Retina (tissue), 1 donor: ENCODE data around the gene DPYSL5.
"Not testable (repeated sequence)": the region's sequence is repeated elsewhere in the genome, so short reads cannot be mapped to it uniquely, and the experiment has no call there.

Experiments used
- DNase-seq: peaks from one replicate; pipeline ENCODE4 v3.0.0-alpha.2; 2016

DPYSL5 gene

DNA sequence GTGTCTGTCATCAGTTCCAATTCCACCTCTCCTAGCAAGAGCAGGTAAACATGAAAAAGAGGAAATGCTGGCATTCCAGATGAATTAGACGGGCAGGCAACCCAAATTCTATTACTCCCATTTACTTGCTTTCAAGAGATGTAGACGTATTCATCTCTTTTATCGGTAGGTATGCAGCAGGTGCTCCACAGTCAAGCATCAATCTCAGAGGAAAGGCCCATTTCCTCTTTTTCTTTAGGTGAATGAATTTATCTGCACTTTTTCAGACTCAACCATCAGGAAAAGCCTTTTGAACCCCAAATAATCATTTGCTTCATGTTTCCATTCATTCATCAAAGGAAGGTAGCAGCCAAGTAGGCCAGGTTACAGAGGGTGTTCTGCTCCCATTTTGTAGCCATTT lies 27.9 kb downstream of the DPYSL5 start:
- no peak for DNase-seq

- no peak for DNase-seq
These were observed 28.3 kb downstream of the DPYSL5 start for GRCh38 chr2:26876260-26876659.

DNA sequence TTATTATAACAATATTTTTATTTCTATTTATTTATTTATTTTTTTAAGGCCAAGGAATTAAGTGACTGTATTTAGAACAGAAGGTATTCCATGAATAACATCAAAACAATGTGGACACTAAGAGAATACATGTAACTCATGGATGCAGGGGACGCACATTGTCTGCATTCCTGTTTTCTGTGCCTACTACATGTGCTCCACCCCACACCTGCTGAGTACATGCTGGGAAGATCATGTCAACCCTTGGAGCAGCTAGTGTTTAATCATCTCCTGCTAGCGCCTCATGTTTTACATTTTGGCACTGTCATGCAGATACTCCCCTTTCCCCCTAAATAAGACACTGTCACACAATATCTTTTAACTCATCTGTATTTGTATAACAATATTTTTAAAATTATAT lies 29.3 kb downstream of the DPYSL5 start:
- no peak for DNase-seq

DNA sequence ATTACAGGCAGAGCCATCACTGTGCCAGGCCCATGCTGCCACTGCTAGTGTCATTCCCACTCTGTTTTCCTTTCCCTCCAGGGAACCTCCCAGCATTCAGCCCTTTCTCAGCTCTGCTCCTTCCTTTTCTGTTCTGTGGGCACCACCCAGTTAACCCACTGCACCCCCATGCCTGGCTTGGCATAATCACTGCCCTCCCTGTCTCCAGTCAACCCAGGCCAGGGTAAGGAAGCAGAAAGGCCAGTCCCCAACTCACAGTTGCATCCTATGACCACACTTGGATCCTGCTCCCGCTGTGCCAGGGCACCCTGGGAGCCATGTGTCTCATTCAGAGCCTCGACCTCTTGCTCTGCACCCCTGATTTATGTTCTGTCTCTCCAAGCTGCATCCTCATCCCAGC lies 32.2 kb downstream of the DPYSL5 start:
- DNase-seq, result no peak

- DNase-seq, result no peak
These were observed 33.0 kb downstream of the DPYSL5 start for GRCh38 chr2:26880910-26881435.

DNA sequence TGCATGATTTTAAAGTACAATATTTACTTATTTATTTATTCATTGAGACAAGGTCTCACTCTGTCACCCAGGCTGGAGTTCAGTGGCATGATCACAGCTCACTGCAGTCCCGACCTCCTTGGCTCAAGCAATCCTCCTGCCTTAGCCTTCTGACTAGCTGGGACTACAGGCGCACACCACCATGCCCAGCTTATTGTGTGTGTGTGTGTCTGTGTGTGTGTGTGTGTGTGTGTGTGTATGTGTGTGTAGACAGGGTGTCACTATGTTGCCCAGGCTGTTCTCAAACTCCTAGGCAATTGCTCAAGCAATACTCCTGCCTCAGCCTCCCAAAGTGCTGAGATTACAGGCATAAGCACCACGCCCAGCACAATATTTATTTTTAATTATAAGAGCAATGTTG lies 34.3 kb downstream of the DPYSL5 start:
- not testable (repeated sequence) for DNase-seq

DNA sequence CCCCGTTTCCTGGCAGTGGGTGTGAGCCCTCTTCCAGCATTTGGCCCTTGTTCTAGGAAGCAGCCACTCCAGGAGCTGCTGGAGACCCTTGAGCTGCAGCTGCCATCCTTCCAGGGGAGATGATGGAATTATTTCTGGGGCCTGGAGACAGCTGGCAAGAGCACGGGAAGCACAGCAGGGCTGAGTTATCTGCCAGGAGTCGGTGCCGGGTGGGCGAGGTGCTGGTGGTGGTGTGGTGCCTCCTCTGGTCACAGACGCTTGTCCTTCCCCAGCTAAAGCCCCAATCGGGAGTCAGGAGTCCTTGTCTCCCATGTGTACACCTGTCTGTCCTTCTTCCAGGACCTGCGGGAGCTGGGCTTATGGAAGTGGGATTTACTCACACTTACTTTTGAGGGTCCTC lies 36.0 kb downstream of the DPYSL5 start:
- DNase-seq, result no peak

GRCh38 chr2:26884486-26884885 lies 36.6 kb downstream of the DPYSL5 start:
- peak; percentile 28 for DNase-seq

DNA sequence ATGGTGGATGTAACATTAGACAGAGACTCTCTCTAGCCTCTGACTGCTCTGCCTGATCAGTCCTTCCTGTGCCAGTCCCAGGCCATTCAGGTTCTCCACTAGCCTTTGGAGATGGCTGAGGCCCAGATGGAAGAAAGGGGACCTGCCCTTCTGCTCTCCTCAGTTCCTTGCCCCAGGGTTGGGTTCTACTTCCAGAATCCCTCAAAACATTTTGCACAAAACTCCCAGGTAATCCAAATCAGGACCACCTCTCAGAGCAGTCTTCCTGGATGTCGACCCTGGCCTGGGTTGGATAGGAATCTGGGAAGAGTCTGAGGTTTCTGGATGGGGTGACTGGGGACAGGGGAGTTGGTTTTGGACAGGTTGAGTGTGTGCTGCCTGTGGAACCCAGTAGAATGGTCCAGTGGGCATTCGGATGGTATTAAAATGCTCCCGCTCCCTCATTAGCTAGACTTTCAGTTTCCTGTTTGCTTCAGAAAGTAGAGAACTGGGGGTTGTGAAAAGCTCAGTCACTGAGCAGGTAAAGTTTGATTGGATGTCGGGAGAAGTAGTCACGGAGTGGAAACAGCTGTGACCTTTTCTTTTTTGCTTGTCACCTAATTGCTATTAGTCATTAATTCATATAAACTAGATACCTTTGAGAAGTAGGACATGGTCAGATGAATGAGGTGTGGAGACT lies 37.9 kb downstream of the DPYSL5 start:
- no peak for DNase-seq

DNA sequence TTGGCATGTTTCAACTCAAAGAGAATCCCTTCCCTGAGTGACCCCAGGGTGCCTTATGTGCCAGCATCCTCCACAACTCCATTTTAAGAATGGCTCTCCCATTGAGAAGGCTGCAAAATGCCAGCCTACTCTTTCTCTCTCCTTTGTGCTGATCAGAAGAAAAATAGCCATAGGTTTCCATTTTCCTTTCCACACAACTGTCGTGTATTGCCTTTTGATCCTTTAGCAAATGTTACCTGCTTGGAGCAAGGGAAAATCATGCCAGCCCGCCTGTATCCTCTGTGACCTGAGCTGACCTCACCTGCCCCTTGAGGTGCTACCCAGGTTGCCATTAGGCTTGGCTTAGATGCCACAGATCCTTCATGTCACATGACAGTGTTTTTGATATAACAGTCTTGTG lies 38.8 kb downstream of the DPYSL5 start:
- no peak for DNase-seq

DNA sequence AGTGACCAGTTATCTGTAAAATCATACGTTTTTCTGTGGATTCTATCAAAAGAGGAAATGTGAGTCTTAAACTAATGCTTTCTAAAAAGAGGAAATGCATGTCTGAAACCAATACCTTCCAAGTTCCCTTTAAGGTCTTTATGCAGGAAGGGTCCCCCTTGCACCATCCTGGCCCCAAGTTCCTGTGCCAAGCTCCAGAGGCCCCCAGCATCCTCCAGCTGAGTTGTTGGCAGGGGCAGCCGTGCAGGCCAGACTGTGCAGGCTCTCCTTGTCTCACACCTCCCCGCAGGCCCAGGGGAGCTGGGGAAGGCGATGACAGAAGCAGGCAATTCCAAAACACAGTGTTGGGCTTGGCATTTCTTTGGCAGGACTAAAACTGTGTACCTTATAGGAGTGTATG lies 39.2 kb downstream of the DPYSL5 start:
- DNase-seq, result no peak

GRCh38 chr2:26889796-26890195 lies 41.9 kb downstream of the DPYSL5 start:
- DNase-seq, result no peak

- no peak for DNase-seq
These were observed 42.5 kb downstream of the DPYSL5 start for GRCh38 chr2:26890341-26891000.

- DNase-seq, result no peak
These were observed 44.2 kb downstream of the DPYSL5 start for GRCh38 chr2:26892133-26892532.

DNA sequence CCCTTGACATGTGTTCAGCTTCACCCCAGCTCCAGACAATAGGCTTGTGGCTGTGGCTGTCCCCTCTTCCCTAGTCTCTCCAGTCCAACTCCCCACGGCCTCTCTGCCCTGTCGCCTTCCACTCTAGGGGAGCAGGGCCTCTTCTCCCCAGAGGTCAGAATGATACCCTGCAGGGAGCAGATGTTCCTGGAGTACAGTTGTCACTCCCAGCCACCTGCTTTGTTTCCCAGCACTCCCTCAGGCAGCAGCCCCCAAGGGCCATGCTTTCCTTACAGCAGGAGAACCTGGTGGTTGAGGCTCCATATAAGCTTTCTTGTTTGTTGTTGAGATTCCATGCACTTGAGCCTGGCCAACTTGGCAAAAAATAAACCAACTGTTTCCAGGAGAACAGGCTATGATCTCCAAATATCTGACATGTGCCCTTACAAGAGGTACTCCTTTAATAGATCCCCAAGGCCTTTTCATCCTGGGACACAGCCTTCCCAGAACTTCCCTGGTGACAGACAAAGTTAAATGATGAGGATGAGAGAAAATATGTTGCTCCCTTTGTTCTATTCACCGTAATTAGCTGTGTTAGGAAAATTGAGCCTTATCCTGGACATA lies 45.1 kb downstream of the DPYSL5 start:
- DNase-seq, result peak; percentile 26

DNA sequence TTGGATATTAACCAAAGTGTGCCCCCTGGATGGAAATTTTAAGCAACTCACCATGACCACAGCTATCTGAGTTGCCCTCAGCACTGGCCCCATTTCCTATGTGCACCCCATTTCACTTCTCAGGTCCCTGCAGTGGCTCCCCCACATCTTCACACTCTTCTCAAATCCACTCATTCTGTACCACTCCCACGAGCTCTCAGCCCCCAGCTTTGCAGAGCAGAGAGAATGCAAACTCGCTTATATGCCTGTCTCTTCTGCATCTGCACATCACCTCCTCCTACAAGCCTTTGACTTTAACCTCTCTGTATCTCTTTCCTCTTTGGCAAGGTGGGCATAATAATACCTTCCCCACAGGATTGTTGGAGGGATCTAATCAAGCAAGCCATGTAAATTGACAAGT lies 46.2 kb downstream of the DPYSL5 start:
- no peak for DNase-seq

DNA sequence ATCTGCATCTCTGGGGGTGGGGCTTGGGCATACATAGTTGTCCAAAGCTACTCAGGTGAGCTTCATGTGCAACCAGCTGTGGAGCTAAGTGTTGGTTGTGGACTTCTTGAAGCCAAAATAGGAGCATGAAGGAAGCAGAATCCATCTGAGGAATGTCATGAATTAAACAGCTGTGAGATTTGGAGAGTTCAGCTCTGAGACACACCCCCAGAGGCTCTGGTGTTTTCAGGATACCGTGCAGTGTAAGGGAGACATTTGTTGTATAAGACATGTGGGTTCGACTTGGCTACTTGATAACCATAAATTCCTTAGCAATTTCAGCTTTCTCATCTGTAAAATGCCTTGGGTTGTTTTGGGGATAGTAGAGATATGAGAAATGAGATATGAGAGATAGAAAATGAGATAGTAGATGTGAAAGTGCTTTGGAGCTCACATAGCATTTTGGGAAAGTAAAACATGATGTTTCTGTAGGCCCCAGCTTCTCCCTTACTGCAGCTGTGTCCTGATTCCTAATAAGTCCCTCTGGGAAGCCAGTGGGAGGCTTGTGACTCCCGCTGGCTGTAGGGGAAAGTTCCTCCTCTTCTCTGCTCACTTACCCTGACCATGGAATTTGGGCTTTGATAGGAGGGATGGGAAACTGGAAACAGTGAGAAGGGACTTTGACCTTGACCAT lies 50.0 kb downstream of the DPYSL5 start:
- no peak for DNase-seq

GRCh38 chr2:26898480-26899078 lies 50.6 kb downstream of the DPYSL5 start:
- DNase-seq, result no peak

- no peak for DNase-seq
These were observed 51.7 kb downstream of the DPYSL5 start for GRCh38 chr2:26899500-26900164.

DNA sequence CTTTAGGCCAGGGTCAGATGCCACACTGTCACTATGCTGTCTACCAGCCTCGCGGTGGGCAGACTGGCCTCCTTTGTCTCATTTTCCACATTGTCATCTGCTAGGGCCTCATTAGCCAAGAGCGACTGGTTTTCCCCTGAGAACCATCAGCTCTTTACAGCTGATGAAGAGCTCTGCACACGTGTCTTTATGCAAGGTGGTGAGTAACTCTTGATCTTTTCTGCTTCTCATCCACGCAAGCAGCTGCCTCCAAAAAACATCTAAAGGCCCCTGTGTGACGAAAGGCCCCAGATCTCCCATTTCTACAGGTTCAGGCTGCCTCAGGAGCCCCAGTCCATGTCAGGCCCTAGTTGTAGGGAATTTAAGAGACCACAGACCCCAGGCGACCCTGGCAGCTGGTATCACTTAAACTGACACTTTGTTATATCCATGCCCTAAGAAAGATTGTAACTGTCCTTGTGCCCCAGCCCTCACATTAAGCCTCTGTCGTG lies 52.9 kb downstream of the DPYSL5 start:
- DNase-seq, result peak; percentile 68

GRCh38 chr2:26901326-26902183 lies 53.6 kb downstream of the DPYSL5 start:
- DNase-seq, result peak; percentile 73
